Hepatic stellate cell (primary cell): ENCODE data around the gene MEOX1.
"Not testable (repeated sequence)": the region's sequence is repeated elsewhere in the genome, so short reads cannot be mapped to it uniquely, and the experiment has no call there.

ENCODE experiments used
- DNase-seq: peaks from one replicate; pipeline ENCODE4 v3.0.0; 2011; ENCODE audit warnings: low spot score

MEOX1 gene

GRCh38 chr17:43661699-43662412 is at the start of gene MEOX1:
MEOX1 (minus strand) TSS chr17:43661922; CDS start chr17:43661534, 388 bp downstream.
- DNase-seq, result peak; percentile 58

GRCh38 chr17:43710101-43710500 is 48.4 kb upstream of the MEOX1 start:
- DNase-seq, result no peak

GRCh38 chr17:43709210-43709609 is 47.5 kb upstream of the MEOX1 start:
- DNase-seq, result no peak

GRCh38 chr17:43707184-43707583 is 45.5 kb upstream of the MEOX1 start:
- no peak for DNase-seq

DNA sequence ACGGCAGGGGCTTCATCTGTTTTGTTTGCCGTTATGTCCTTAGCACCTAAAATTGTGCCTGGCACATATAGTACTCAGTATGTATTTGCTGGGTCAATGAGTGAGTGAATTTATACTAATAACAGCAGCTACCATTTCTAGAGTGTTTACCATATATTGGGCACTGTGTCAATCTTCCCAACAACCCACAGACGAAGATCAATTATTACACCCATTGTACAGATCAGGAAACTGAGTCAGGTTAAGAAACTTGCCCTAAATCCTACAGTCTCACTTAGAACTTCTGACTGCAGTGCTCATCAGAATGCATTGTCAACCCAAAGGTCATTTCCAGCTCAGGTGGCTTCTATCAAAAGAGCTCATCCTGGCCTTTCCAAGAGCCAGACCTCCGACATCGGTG is 44.5 kb upstream of the MEOX1 start:
- no peak for DNase-seq

DNA sequence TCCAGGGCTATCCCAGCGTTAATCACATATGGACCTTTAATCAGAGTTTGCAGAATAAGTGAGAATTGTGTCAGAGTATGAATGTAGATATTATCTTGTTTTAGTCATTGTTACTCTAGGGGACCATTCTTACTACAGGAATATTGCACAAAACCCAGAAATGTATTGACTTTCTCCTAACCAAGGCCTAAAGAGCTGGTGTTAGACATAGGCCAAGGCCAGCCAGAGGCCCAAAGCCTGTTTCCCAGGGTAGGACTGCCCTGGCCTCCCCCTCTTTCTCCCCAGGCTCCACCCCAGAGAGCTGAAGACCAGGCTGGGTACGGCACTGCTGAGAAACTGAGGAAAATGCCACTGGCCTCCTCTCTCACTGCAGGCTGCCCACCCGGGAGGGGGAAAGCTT is 41.9 kb upstream of the MEOX1 start:
- no peak for DNase-seq

- DNase-seq, result peak; percentile 31
Observed at GRCh38 chr17:43702637-43703036, 40.9 kb upstream of the MEOX1 start.

DNA sequence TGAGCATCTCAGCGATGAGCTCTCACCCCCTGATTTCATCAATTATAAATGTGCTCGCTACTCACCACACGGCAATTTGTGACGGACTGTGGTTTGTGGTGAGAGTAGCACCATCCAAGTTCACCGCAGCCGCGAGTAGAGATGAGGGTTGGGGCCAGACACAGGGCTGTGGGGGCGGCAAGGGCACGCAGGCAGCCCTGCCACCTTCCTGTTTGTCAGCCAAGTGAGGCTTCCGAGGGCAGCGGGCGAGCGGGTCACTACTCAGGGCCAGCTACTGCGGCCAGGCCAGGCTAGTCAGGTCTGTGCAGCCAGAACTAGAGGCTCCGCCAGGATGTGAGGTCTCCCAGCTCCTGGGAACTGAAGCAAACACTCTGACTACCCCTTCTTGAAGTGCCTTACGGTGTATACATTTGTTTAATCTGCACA is 39.6 kb upstream of the MEOX1 start:
- DNase-seq, result no peak

- no peak for DNase-seq
Observed at GRCh38 chr17:43699438-43699756, 37.7 kb upstream of the MEOX1 start.

DNA sequence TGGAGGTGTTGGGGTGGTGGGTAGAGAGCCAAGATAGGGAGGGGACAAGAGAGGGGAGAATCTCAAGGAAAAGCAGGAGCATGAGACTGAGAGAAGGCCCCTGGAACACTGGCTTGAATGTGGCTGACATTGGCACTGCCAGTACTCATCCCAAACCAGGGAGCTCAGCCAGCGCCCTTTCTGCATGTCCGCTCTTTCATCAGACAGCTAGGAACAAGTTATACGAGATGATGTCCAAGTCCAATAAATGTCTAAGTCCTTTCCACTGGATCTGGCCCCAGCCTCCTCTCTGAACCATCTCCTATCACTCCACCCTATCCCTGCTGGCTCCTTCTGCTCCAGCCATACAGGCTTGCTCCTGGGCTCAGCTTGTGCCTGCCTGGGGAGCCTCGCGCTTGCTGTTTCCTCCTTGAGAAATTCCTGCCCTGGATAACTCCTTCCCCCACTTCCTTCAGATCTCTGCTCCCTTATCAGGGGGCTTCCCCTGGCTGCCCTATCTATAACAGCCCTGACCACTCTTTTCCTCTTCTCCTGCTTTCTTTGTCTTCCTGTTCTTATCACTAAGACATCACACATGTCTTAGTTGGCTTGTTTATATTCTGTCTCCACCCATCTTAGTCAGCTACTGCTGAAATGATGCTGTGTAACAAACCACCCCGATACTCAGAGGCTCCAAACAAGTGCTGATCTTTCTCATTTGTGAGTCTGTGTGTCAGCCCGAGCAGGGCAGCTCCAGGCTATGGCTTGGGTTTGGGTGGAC is 37.1 kb upstream of the MEOX1 start:
- DNase-seq, result no peak

DNA sequence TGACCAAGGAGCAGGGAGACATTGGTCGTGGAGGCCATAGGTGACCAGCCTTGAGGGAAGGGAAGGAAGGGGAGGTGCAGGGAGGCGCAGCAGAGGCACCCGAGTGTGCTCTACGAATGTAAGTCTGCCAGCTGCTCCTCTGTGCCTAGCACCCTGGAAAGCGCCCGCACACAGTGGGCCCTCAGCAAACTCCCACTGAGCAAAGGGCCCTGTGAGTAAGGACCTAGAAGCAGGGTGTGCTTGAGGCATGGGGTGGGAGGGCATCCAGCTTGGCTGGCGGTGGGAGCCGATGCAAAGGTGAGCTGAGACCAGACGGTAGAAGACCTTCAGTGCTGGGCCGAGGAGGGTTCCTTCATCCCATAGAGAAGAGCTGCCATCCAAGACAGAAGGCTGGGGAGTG is 36.2 kb upstream of the MEOX1 start:
- no peak for DNase-seq

GRCh38 chr17:43696891-43697290 is 35.2 kb upstream of the MEOX1 start:
- DNase-seq, result no peak

GRCh38 chr17:43695970-43696865 is 34.5 kb upstream of the MEOX1 start:
- peak; percentile 56 for DNase-seq

- peak; percentile 66 for DNase-seq
Observed at GRCh38 chr17:43694081-43694870, 32.6 kb upstream of the MEOX1 start.

DNA sequence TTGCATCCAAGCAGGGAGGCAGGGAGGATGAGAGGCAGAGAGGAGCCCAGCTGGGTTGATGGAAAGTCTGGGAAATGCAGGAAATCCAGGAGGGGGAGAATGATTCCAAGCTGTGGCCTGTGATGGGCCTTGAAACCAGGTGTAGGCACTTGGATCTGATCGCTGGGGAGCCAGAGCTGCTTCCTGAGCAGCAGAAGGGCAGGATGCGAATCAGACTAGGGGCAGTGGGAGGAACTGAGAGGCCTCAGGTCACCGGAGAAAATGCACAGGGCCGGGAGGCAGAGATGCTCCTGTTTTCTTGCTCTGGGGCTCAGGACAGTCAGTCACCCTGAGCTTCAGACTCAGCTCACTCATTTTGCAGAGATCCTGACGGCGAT is 29.6 kb upstream of the MEOX1 start:
- DNase-seq, result no peak

- no peak for DNase-seq
Observed at GRCh38 chr17:43690624-43691316, 29.0 kb upstream of the MEOX1 start.

GRCh38 chr17:43689814-43690213 is 28.1 kb upstream of the MEOX1 start:
- no peak for DNase-seq

DNA sequence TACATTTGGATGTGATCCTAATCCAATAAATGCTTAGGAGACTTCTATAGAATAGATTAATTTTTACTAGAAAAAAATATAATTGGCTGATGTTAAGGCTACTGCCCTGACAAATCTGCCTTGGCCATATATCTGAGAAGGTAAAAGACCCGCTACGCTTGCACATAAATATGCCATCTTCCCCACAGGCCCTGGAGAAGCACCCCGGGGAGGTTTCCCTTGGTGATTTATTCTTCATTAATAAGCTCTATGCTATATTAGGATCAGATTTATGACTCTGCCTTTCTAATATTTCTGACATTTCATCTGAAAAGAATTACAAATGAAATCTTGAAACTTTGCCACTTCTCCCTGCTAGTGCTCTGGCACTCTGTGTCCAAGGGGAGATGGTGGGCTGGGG is 27.4 kb upstream of the MEOX1 start:
- DNase-seq, result no peak

DNA sequence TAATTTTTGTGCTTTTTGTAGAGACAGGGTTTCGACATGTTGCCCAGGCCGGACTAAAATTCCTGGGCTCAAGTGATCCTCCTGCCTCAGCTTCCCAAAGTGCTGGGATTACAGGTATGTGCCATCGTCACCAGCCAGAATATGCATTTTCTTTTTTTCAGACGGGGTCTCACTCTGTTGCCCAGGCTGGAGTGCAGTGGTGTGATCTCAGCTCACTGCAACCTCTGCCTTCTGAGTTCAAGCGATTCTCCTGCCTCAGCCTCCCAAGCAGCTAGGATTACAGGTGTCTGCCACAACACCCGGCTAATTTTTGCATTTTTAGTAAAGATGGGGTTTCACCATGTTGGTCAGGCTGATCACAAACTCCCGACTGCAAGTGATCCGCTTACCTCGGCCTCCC is 25.2 kb upstream of the MEOX1 start:
- DNase-seq, result not testable (repeated sequence)

- DNase-seq, result no peak
Observed at GRCh38 chr17:43683928-43684653, 22.4 kb upstream of the MEOX1 start.

DNA sequence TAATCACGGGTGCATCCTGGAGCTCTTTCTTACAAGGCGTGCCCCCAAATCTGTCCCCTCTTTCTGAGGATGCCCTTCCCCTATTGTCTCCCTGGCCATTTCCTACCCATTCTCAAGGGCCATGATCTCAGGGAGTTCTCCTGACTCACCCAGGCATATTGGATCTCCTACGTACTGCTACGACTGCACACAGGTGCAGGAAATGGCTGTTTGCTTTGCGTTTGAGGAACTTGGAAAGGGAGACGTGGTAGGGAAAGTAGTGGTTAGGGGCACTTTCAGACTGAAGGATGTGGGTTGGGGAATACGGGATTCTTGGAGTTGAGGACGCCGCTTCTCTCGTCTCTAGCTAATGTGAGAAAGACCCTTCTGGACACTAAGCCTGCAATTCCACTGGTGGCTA is 18.7 kb upstream of the MEOX1 start:
- no peak for DNase-seq
